ENCODE measurements around the gene ASB16.

The ASB16 gene

DNA sequence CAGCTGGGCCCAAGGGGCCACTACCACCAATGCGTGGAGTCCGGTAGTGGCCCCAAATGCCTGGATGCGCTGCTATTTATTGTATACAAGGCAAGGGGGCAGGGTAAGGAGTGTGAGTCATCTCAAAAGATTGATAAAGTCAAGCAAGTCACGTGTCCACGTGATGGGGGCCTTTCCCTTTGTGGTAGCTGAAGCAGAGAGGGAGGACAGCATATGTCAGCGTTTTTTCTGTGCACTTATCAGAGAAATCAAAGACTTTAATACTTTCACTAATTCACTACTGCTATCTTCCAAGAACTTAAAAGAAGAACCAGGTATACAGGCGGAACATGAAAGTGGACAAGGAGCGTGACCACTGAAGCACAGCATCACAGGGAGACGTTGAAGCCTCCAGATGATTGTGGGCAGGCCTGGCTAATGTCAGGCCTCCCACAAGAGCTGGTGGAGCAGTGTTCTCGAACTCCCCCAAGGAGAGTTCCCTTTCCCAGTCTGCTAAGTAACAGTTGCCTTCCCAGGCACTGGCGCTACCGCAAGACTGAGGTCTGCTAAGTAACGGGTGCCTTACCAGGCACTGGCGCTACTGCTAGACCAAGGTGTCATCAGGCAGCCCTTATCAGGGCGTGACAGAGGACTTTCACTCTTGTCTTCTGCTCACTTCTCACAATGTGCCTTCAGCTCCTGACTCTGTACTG, 10.8 kb upstream of the ASB16 start:
- no peaks in the 10 kb centered on the region for H3K27me3 ChIP-seq (ENCODE audit: insufficient read depth, low read depth)
- TF ChIP-seq, protein P1, sequence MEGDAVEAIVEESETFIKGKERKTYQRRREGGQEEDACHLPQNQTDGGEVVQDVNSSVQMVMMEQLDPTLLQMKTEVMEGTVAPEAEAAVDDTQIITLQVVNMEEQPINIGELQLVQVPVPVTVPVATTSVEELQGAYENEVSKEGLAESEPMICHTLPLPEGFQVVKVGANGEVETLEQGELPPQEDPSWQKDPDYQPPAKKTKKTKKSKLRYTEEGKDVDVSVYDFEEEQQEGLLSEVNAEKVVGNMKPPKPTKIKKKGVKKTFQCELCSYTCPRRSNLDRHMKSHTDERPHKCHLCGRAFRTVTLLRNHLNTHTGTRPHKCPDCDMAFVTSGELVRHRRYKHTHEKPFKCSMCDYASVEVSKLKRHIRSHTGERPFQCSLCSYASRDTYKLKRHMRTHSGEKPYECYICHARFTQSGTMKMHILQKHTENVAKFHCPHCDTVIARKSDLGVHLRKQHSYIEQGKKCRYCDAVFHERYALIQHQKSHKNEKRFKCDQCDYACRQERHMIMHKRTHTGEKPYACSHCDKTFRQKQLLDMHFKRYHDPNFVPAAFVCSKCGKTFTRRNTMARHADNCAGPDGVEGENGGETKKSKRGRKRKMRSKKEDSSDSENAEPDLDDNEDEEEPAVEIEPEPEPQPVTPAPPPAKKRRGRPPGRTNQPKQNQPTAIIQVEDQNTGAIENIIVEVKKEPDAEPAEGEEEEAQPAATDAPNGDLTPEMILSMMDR (conservative IDR thresholded peaks at IDR 0.05; ENCODE audit: low read depth, low read length), result no peak
- H3K4me1 ChIP-seq (ENCODE audit: low read depth, poor library complexity, severe bottlenecking), result peaks cover 20% of the 10 kb centered on the region
- no peak overlapping the region for H3K4me3 ChIP-seq (IDR thresholded peaks at IDR 0.05; ENCODE audit: insufficient read depth, low read depth, low read length)
- no peak overlapping the region for H3K4me2 ChIP-seq
- H3K36me3 ChIP-seq (ENCODE audit: insufficient read depth), result no peaks in the 10 kb centered on the region; the same call in 1 of the 2 replicates
- H2AFZ ChIP-seq (ENCODE audit: low read depth), result no peak overlapping the region
- H3K9ac ChIP-seq, result no peak overlapping the region
- no peaks in the 10 kb centered on the region for H4K20me1 ChIP-seq (ENCODE audit: insufficient read depth)
- H3K27ac ChIP-seq, result no peak overlapping the region
- no peaks in the 10 kb centered on the region for H3K79me2 ChIP-seq (ENCODE audit: insufficient read depth, low read depth)

DNA sequence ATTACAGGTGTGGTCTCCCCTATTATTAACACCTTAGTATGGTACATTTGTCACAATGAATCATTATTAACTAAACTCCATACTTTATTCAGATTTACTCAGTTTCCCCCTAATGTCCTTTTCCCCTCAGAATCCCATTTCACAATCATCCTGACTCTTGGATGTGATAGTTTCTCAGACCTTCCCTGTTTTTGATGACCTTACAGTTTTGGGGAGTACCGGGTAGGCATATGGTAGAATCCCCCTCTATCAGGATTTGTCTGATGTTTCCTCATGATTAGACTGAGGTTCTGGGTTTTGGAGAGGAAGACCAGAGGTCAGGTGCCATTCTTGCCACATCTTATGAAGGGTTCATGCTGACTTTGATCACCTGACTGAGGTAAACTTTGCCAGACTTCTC, 6.0 kb upstream of the ASB16 start:
- H3K4me1 ChIP-seq (ENCODE audit: low read depth, poor library complexity, severe bottlenecking), result peaks cover 31% of the 10 kb centered on the region
- H3K27ac ChIP-seq, result no peak overlapping the region
- TF ChIP-seq, protein P1 (conservative IDR thresholded peaks at IDR 0.05; ENCODE audit: low read depth, low read length), result no peak
- no peak overlapping the region for H3K9ac ChIP-seq
- no peaks in the 10 kb centered on the region for H4K20me1 ChIP-seq (ENCODE audit: insufficient read depth)
- no peaks in the 10 kb centered on the region for H3K79me2 ChIP-seq (ENCODE audit: insufficient read depth, low read depth)
- no peaks in the 10 kb centered on the region for H3K27me3 ChIP-seq (ENCODE audit: insufficient read depth, low read depth)
- no peak overlapping the region for H2AFZ ChIP-seq (ENCODE audit: low read depth)
- H3K4me2 ChIP-seq, result no peak overlapping the region
- no peaks in the 10 kb centered on the region for H3K36me3 ChIP-seq (ENCODE audit: insufficient read depth)
- H3K4me3 ChIP-seq (IDR thresholded peaks at IDR 0.05; ENCODE audit: insufficient read depth, low read depth, low read length), result no peak overlapping the region

DNA sequence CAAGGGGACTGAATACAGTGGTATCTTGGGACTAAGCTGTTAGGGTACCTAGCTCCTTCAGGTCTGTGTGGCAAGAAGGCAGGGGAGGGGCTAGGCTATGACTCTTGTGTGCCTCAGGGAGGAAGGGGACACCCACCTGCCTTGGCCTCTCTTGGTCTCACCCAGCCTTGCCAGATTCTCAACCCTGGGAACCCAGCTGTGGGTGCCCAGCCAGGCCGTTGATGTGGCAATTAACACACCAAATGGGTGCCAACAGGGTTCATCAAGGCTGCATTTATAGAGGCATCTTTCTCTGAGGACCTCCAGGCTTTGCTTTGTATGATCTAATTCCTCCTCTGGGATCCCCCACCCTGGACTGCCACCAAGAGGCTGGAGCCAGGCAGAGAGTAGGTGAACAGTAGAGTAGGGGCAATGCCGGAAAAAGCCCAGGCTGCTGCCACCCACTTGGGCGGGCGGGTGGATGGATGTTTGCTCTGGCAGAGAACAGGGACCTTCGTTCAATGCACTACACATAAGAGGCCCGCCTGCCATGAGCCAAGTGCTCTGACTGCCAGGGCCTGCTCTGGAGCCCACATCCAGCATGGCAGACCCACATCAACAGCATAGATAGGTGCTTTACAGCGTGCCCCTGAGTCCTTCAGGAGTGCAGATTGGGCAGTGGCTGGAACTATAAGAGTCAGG, 3.2 kb upstream of the ASB16 start:
- H3K27ac ChIP-seq, result peak overlapping the region; percentile 92; the same call in 1 of the 2 replicates

DNA sequence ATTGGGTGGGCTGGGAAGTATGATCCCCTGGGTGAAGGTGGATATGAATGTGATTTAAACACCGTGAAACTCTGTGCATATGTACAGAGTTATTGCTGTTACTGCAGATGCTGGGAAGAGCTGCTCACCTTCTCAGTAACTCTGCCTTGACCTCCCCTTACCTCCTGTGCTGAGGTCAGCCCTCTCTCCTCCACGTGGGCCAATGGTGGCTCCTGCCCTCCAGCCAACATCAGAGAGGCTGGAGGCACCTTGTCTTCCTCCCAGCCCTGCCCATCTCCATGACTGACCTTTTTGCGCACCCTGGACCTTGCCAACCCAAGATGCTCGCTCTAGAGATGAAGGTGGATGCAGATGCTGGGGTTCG, 387 bp upstream of the ASB16 start:
- H3K9ac ChIP-seq, result peak overlapping the region; percentile 74
- no peak overlapping the region for H3K4me3 ChIP-seq (IDR thresholded peaks at IDR 0.05; ENCODE audit: insufficient read depth, low read depth, low read length)
- H3K4me2 ChIP-seq, result peak overlapping the region; percentile 90

More for the DNA sequence above, 3.2 kb upstream of the ASB16 start:
- H3K79me2 ChIP-seq (ENCODE audit: insufficient read depth, low read depth), result peaks cover under 1% of the 10 kb centered on the region; the same call in 1 of the 2 replicates
- H3K4me3 ChIP-seq (IDR thresholded peaks at IDR 0.05; ENCODE audit: insufficient read depth, low read depth, low read length), result no peak overlapping the region
- H3K9ac ChIP-seq, result no peak overlapping the region
- no peaks in the 10 kb centered on the region for H3K36me3 ChIP-seq (ENCODE audit: insufficient read depth)
- H2AFZ ChIP-seq (ENCODE audit: low read depth), result no peak overlapping the region
- TF ChIP-seq, protein P1 (conservative IDR thresholded peaks at IDR 0.05; ENCODE audit: low read depth, low read length), result no peak
- H3K27me3 ChIP-seq (ENCODE audit: insufficient read depth, low read depth), result no peaks in the 10 kb centered on the region
- peaks cover 47% of the 10 kb centered on the region for H3K4me1 ChIP-seq (ENCODE audit: low read depth, poor library complexity, severe bottlenecking)
- peak overlapping the region; percentile 90; the same call in 1 of the 2 replicates for H3K4me2 ChIP-seq
- no peaks in the 10 kb centered on the region for H4K20me1 ChIP-seq (ENCODE audit: insufficient read depth)

More for the DNA sequence above, 387 bp upstream of the ASB16 start:
- peaks cover 59% of the 10 kb centered on the region for H3K4me1 ChIP-seq (ENCODE audit: low read depth, poor library complexity, severe bottlenecking)
- no peaks in the 10 kb centered on the region for H3K27me3 ChIP-seq (ENCODE audit: insufficient read depth, low read depth)
- peaks cover 9% of the 10 kb centered on the region; the same call in 1 of the 2 replicates for H3K79me2 ChIP-seq (ENCODE audit: insufficient read depth, low read depth)
- H2AFZ ChIP-seq (ENCODE audit: low read depth), result peak overlapping the region; percentile 11; the same call in 1 of the 2 replicates
- no peaks in the 10 kb centered on the region for H3K36me3 ChIP-seq (ENCODE audit: insufficient read depth)
- TF ChIP-seq, protein P1 (conservative IDR thresholded peaks at IDR 0.05; ENCODE audit: low read depth, low read length), result no peak
- no peaks in the 10 kb centered on the region for H4K20me1 ChIP-seq (ENCODE audit: insufficient read depth)
- H3K27ac ChIP-seq, result peak overlapping the region; percentile 92

Data from KMS-11 (cell line).